Dermis lymphatic vessel endothelial cell (primary cell): ENCODE measurements around the gene UCN2. TPM values are rescaled to one million over a fixed set of nuclear protein-coding genes. Genes with fewer than 3 reads are reported as not detected.

Experiments
- total RNA-seq: library from RNA; depleted of rRNA; stranded (reverse); fragments of >200 nt; gene quantifications from 2 replicates; pipeline ENCODE4 v1.2.1, GENCODE V29; 2014

The UCN2 gene, protein sequence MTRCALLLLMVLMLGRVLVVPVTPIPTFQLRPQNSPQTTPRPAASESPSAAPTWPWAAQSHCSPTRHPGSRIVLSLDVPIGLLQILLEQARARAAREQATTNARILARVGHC
- total RNA-seq: 0.09 and 0.11 TPM in 2 replicates

DNA sequence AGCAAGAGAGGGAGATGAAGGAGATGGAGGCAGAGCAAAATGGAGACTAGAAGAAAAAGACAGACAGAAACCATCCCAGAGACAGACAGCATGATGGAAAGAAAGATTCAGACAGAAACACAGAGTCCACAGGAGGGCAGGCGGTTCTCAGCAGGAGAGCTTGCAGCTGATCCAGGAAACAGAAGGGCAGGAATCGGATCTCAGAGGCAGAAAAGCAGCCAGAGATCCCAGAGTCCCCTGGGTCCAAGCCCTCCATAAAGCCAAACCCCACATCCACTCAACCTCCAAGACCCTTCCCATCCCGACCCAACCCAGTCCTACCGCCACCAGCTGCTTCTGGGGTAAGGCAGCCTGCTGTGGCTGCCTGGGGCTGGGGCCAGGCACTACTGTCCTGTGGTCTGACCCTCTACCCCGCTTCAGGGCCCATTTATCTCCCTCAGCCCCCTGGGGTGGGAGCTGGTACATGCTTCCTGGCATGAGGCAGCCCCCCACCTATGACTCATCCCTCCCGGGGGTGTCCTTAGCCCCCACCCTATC is at the start of gene UCN2:
Gene UCN2 (minus strand): TSS at position 400 of the 537 bp plus-strand sequence. CDS start 657 bp downstream, outside the sequence.

DNA sequence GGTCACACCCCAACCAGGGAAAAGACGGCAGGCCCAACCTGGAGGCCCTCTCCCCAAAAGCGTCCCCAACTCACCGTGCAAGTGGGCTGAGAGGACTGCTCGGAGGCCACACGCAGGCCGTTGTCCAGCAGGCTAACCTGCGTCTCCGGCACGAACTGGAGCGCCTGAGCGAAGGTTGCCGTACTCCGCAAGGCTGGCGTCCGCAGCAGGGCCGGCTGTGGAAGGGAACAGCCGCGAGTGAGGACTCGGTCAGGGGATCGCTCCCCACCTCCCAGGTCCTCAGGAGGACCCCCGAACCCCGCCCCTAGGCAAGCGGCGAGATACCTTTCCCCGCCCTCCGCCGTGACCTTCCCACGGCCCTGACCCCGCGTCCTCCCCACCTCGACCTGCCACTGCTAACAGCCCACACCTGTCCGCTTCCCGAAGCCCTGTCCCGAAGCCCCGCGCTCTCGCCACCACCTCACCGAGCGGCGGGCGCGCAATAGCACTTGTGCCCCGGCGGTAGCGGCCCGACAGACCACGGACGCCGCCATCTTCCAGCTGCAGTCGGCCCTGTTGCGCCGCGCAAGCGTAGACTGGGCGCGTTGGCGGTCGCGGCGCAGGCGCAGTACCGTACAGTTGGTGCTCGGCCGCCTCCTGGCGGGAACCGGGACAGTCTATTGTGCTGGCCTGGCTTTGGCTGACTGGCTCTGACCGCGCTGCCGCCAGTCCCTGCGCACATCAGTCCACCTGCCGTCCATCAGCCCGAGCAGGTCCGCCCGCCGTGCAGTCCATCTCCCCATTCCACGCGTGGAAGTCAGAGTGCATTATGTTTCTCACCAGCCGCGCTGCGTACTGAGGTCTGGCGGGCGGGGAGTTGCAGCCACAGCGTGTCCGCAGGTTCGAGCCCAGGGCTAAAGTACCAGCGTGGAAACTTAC is 45.8 kb upstream of the UCN2 start, which contains the start of gene UQCRC1:
Gene UQCRC1 (minus strand): TSS at position 559 of the 918 bp plus-strand sequence. CDS start 26 bp downstream, at position 533.

DNA sequence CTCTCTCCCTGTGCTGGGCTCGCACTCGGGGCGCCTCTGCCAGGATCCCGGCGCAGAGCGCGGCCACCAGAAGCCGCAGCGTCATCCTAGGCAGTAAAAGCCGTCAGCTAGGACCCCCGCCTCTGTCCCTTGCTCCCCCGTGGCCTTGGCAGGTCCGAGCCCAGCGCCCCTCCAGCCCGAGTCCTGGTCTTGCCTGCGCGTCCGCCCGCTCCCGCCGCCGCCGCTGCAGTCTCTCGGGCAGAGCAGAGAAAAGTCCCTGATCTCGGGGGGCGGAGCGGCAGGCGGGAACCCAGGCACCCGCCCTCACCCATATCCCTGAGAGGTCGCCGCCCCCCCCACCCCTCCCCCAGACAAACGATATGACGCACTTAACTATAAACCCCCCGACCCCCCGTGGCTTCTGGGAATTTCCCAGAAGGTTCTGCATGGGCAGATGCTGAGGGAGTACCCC is 31.5 kb upstream of the UCN2 start, which contains the start of gene COL7A1:
Gene COL7A1 (minus strand): TSS at position 255 of the 451 bp plus-strand sequence. CDS start 170 bp downstream, at position 85.

DNA sequence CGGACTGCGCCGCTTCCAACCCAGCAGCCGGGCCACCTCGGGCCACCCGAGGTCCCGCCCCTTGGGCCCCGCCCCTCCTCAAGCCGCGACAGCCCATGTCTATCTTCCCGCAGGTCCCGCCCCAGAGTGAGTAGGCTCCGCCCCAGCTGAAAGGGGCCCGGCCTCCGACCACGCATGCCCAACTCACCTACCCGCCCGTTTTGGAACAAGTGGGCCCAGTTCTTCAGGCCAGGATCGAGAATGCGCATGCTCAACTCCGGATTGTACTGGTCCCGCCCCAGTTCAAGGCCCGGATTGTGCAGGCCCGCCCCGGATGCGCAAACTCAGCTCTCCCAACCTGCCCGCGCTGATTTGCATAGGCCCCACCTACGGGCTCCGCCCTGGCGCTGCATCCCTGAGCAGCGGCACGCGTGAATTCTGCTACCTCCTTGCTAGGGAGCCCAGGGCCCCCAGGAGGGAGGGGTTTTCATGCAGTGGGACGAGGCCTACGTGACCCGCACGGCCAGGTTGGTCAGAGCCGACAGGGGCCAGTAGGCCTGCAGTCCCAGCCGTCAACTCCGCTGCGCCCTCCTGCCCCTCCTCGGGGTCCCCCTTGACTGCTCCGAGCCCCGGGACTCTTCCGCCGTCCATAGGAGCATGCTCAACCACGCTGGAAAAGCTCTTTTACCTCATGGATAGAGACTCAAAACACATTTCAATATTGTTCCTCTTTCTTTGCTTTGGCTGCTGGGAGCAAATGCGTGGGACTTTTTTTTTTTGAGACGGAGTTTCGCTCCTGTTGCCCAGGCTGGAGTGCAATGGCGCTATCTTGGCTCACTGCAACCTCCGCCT is 6.6 kb downstream of the UCN2 start, which contains the start of gene PFKFB4:
Gene PFKFB4 (minus strand): TSS at position 8 of the 831 bp plus-strand sequence. CDS start 26 bp downstream, outside the sequence.

Other genes with a start within 250 kb of the UCN2 start
- not detected in 2 replicates for gene SPINK8, start 230.1 kb downstream of the UCN2 start, total RNA-seq
- gene FBXW12, start 191.6 kb downstream of the UCN2 start, total RNA-seq: not detected in 2 replicates
- gene PLXNB1, start 133.7 kb downstream of the UCN2 start, total RNA-seq: 12.7 and 17.4 TPM in 2 replicates
- gene CCDC51, start 123.7 kb downstream of the UCN2 start, total RNA-seq: 8.5 and 10.5 TPM in 2 replicates
- 193 and 258 TPM in 2 replicates for gene TMA7, start 123.5 kb downstream of the UCN2 start, total RNA-seq
- gene ATRIP, start 117.0 kb downstream of the UCN2 start, total RNA-seq: 3.9 and 5.3 TPM in 2 replicates
- 54.3 and 62.4 TPM in 2 replicates for gene SHISA5, start 59.6 kb downstream of the UCN2 start, total RNA-seq
- 0.43 and 0.76 TPM in 2 replicates for gene PFKFB4, start 7.0 kb downstream of the UCN2 start, total RNA-seq
- 0.09 and 0.87 TPM in 2 replicates for gene COL7A1, start 31.5 kb upstream of the UCN2 start, total RNA-seq
- 246 and 249 TPM in 2 replicates for gene UQCRC1, start 45.9 kb upstream of the UCN2 start, total RNA-seq
- gene TMEM89, start 58.0 kb upstream of the UCN2 start, total RNA-seq: 0.09 TPM in 1 of 2 replicates, not detected in the other
- 9.4 and 11.6 TPM in 2 replicates for gene SLC26A6, start 71.7 kb upstream of the UCN2 start, total RNA-seq
- 0.09 and 0.22 TPM in 2 replicates for gene CELSR3, start 99.1 kb upstream of the UCN2 start, total RNA-seq
- gene NCKIPSD, start 122.1 kb upstream of the UCN2 start, total RNA-seq: 3.7 and 4.3 TPM in 2 replicates
- 33.8 and 47.6 TPM in 2 replicates for gene IP6K2, start 153.4 kb upstream of the UCN2 start, total RNA-seq